Astrocyte (in vitro differentiated cells and primary cell): ENCODE measurements around the gene MYO3B. TPM values are rescaled to one million over a fixed set of nuclear protein-coding genes. Genes with fewer than 3 reads are reported as not detected.

ENCODE experiments used
- DNase-seq: peaks from one replicate; pipeline ENCODE4 v3.0.0-alpha.2; 2010; ENCODE audit warnings: low read depth
- FAIRE-seq: peaks from 2 replicates; lab custom pipeline; 2011; peaks lifted over from hg19 to GRCh38; lab: Jason Lieb, UNC
- H2AFZ ChIP-seq: 2 replicates; pipeline ENCODE4 v1.6.0; 2012; ENCODE audit warnings: low read depth, low read length, inconsistent platforms
- H3K27ac ChIP-seq: 2 replicates; pipeline ENCODE4 v1.5.1; 2011; ENCODE audit warnings: low read depth, low read length, inconsistent platforms
- H3K27me3 ChIP-seq: 2 replicates; pipeline ENCODE4 v1.6.0; 2011; ENCODE audit warnings: low read length, inconsistent platforms; ENCODE audit not compliant: insufficient read depth
- H3K36me3 ChIP-seq: 2 replicates; pipeline ENCODE4 v1.5.1; 2011; ENCODE audit warnings: low read length, inconsistent platforms; ENCODE audit not compliant: insufficient read depth
- H3K4me1 ChIP-seq: 2 replicates; pipeline ENCODE4 v1.5.1; 2011; ENCODE audit warnings: low read length, inconsistent platforms; ENCODE audit not compliant: insufficient read depth
- H3K4me2 ChIP-seq: 2 replicates; pipeline ENCODE4 v1.6.0; 2012; ENCODE audit warnings: low read length, inconsistent platforms
- H3K4me3 ChIP-seq: 2 replicates; pipeline ENCODE4 v1.5.1; 2011; ENCODE audit warnings: low read depth, mild to moderate bottlenecking, low read length, inconsistent platforms; ENCODE audit not compliant: insufficient read depth
- H3K79me2 ChIP-seq: 2 replicates; pipeline ENCODE4 v1.6.0; 2012; ENCODE audit warnings: mild to moderate bottlenecking, low read length, inconsistent platforms; ENCODE audit not compliant: insufficient read depth
- H3K9ac ChIP-seq: 2 replicates; pipeline ENCODE4 v1.6.0; 2012; ENCODE audit warnings: mild to moderate bottlenecking, low read length, inconsistent platforms
- H3K9me3 ChIP-seq: 2 replicates; pipeline ENCODE4 v1.5.1; 2012; ENCODE audit warnings: low read depth, mild to moderate bottlenecking, low read length, inconsistent platforms; ENCODE audit not compliant: insufficient read depth
- H4K20me1 ChIP-seq: 2 replicates; pipeline ENCODE4 v1.6.0; 2012; ENCODE audit warnings: low read length, inconsistent platforms; ENCODE audit not compliant: insufficient read depth
- H3K27ac Mint-ChIP-seq: one replicate; pipeline ENCODE4 v1.8.0; 2021; ENCODE audit warnings: mild to moderate bottlenecking, mixed read lengths; ENCODE audit not compliant: unreplicated experiment
- H3K27me3 Mint-ChIP-seq: one replicate; pipeline ENCODE4 v1.8.0; 2021; ENCODE audit warnings: low read depth, mixed read lengths; ENCODE audit not compliant: unreplicated experiment
- H3K36me3 Mint-ChIP-seq: one replicate; pipeline ENCODE4 v1.8.0; 2021; ENCODE audit warnings: low read depth, mixed read lengths; ENCODE audit not compliant: unreplicated experiment
- H3K4me1 Mint-ChIP-seq: one replicate; pipeline ENCODE4 v1.8.0; 2021; ENCODE audit warnings: low read depth, mixed read lengths; ENCODE audit not compliant: unreplicated experiment
- H3K4me3 Mint-ChIP-seq: one replicate; pipeline ENCODE4 v1.8.0; 2021; ENCODE audit warnings: mild to moderate bottlenecking, moderate library complexity, mixed read lengths; ENCODE audit not compliant: unreplicated experiment
- H3K9me3 Mint-ChIP-seq: one replicate; pipeline ENCODE4 v1.8.0; 2021; ENCODE audit warnings: mild to moderate bottlenecking, mixed read lengths; ENCODE audit not compliant: unreplicated experiment
- EZH2 ChIP-seq: IDR thresholded peaks from 2 replicates; pipeline ENCODE4 v1.6.1; 2012; ENCODE audit warnings: mild to moderate bottlenecking, low read length, inconsistent platforms; ENCODE audit not compliant: insufficient read depth
- total RNA-seq: library from RNA; stranded (reverse); gene quantifications from 2 replicates; pipeline ENCODE4 v1.2.1, GENCODE V29; 2021
- TF ChIP-seq, protein P1 (sequence below): IDR thresholded peaks from 2 replicates; pipeline ENCODE4 v1.5.1; 2011; ENCODE audit warnings: low read depth, mild to moderate bottlenecking, inconsistent platforms, low read length, moderate library complexity; ENCODE audit not compliant: insufficient read depth

Gene MYO3B
- total RNA-seq, 1 donor from 2014 or later, result not detected

DNA sequence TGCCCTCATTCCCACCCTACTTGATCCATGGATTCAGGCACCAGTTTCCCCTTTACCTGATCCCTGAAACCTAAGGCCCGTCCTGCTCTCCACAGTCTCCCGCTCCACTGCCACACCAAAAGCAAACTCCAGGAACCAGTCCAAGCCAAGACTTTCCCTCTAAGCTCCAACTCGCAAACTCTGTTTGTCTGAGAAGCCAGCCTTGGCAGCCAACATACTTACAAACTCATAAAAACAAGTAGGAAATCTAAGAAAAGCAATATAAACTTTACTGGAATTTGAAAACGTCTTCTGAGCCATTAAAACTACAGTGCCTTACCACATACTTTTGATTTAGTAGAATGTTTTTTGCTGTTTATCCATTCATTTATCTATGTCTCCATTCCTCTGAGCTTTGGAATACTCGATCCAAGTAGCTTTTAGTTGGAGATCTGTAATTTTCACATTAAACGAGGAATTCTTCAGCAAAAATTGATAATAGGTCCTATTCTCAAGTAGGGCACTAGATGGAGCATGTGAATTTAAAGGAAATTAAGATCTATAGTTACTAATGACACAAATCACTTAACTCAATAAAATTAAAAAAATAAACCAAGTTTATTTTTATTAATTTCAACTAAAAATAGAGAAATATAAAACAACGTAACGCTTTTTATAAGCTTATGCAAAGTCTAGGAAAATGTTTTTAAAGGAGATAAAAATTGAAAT is 199.7 kb downstream of the MYO3B start:
- Histone ChIP-seq H3K4me2 (no peak overlapping the region), H3K36me3 (no peaks in the 10 kb centered on the region), H3K4me3 (no peak overlapping the region), H3K9me3 (no peaks in the 10 kb centered on the region), H4K20me1 (no peaks in the 10 kb centered on the region), H3K27ac (no peak overlapping the region), H3K79me2 (no peaks in the 10 kb centered on the region), H3K9ac (no peak overlapping the region), H3K27me3 (peaks cover 6% of the 10 kb centered on the region), H3K4me1 (no peaks in the 10 kb centered on the region), H2AFZ (no peak overlapping the region)
- DNase-seq (no peak), FAIRE-seq (no peak)
- Mint-ChIP-seq H3K4me3 (no peak overlapping the region), H3K36me3 (no peaks in the 10 kb centered on the region), H3K4me1 (peaks cover 7% of the 10 kb centered on the region), H3K27me3 (peaks cover 27% of the 10 kb centered on the region), H3K27ac (no peak overlapping the region), H3K9me3 (no peaks in the 10 kb centered on the region)
- TF ChIP-seq, protein P1, sequence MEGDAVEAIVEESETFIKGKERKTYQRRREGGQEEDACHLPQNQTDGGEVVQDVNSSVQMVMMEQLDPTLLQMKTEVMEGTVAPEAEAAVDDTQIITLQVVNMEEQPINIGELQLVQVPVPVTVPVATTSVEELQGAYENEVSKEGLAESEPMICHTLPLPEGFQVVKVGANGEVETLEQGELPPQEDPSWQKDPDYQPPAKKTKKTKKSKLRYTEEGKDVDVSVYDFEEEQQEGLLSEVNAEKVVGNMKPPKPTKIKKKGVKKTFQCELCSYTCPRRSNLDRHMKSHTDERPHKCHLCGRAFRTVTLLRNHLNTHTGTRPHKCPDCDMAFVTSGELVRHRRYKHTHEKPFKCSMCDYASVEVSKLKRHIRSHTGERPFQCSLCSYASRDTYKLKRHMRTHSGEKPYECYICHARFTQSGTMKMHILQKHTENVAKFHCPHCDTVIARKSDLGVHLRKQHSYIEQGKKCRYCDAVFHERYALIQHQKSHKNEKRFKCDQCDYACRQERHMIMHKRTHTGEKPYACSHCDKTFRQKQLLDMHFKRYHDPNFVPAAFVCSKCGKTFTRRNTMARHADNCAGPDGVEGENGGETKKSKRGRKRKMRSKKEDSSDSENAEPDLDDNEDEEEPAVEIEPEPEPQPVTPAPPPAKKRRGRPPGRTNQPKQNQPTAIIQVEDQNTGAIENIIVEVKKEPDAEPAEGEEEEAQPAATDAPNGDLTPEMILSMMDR, result no peak
- no peak for TF ChIP-seq EZH2

DNA sequence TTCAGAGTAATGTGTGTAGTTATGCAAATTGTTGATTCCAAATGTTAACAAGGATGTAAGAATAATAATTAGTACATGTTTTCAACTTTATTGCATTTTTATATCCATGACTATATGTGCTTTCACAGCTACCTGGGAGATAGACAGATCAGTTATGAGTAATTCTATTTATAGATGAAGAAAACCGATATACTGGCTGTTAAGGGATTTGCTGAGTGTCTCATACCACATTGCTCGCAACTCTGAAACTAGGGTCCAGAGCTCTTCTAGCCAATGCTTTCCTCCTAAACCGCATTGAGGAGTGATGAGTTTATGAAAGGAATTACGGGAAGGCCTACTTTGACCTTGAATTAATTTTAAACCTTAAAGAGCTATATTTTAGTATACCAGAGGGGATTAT is 202.3 kb downstream of the MYO3B start:
- FAIRE-seq (no peak), DNase-seq (no peak)
- Histone ChIP-seq H3K27ac (no peak overlapping the region), H3K4me2 (no peak overlapping the region), H2AFZ (no peak overlapping the region), H3K36me3 (no peaks in the 10 kb centered on the region), H3K4me1 (no peaks in the 10 kb centered on the region), H3K9me3 (no peaks in the 10 kb centered on the region), H3K4me3 (no peak overlapping the region), H3K27me3 (peaks cover 6% of the 10 kb centered on the region), H3K79me2 (no peaks in the 10 kb centered on the region), H3K9ac (no peak overlapping the region), H4K20me1 (no peaks in the 10 kb centered on the region)
- Mint-ChIP-seq H3K27ac (no peak overlapping the region), H3K9me3 (no peaks in the 10 kb centered on the region), H3K4me1 (peaks cover 3% of the 10 kb centered on the region), H3K27me3 (peaks cover 17% of the 10 kb centered on the region), H3K4me3 (no peak overlapping the region), H3K36me3 (no peaks in the 10 kb centered on the region)
- TF ChIP-seq, protein P1, result no peak
- no peak for TF ChIP-seq EZH2

DNA sequence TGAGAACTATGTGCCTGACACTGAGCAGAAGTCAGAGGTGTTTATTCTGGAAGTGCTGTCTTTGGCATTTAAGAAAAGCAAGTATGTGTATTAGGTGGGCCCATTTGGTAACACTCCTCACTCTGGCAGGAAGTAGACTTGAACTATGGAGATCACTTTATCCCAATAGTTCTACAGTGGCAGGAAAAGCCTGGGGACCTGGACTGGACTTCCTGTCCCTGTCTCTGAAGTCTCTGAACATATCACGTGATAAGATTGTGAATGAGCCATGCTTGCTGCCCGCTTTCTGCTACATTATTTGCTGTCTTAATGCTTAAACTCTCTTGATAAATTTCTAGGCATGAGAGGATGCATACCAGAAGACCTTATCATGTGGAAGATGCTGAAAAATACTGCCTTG is 203.7 kb downstream of the MYO3B start:
- Mint-ChIP-seq H3K27ac (no peak overlapping the region), H3K36me3 (no peaks in the 10 kb centered on the region), H3K9me3 (no peaks in the 10 kb centered on the region), H3K4me3 (no peak overlapping the region), H3K4me1 (no peaks in the 10 kb centered on the region), H3K27me3 (peaks cover 19% of the 10 kb centered on the region)
- H3K27ac ChIP-seq, result no peak overlapping the region
- no peak overlapping the region for H3K4me2 ChIP-seq
- peaks cover 3% of the 10 kb centered on the region for H3K27me3 ChIP-seq
- no peak for TF ChIP-seq EZH2
- TF ChIP-seq, protein P1, result no peak
- no peaks in the 10 kb centered on the region for H3K36me3 ChIP-seq
- H3K4me1 ChIP-seq, result no peaks in the 10 kb centered on the region
- DNase-seq (no peak), FAIRE-seq (no peak)
- no peak overlapping the region for H2AFZ ChIP-seq
- no peak overlapping the region for H3K4me3 ChIP-seq
- H4K20me1 ChIP-seq, result no peaks in the 10 kb centered on the region
- H3K9ac ChIP-seq, result no peak overlapping the region
- no peaks in the 10 kb centered on the region for H3K9me3 ChIP-seq
- no peaks in the 10 kb centered on the region for H3K79me2 ChIP-seq
